Muscle of leg (tissue), 11 donors: ENCODE results near the gene NLRP6. TPM values are rescaled to one million over a fixed set of nuclear protein-coding genes. Genes with fewer than 3 reads are reported as not detected.

ENCODE experiments used
- DNase-seq: peaks from one replicate; pipeline ENCODE4 v3.0.0; 2013
- H3K27ac ChIP-seq: one replicate; pipeline ENCODE4 v1.5.1; 2013; ENCODE audit warnings: mild to moderate bottlenecking, low read length, control low read depth
- H3K27me3 ChIP-seq: one replicate; pipeline ENCODE4 v1.6.1; 2013; ENCODE audit warnings: low read length; ENCODE audit not compliant: control insufficient read depth, insufficient read depth
- H3K36me3 ChIP-seq: one replicate; pipeline ENCODE4 v1.6.1; 2013; ENCODE audit warnings: low read length; ENCODE audit not compliant: control insufficient read depth, insufficient read depth
- H3K4me1 ChIP-seq: one replicate; pipeline ENCODE4 v1.6.1; 2013; ENCODE audit warnings: low read length; ENCODE audit not compliant: control insufficient read depth, insufficient read depth
- H3K4me3 ChIP-seq: one replicate; pipeline ENCODE4 v1.5.1; 2013; ENCODE audit warnings: low read length, control low read depth
- H3K9me3 ChIP-seq: replicated peaks from 2 replicates; pipeline ENCODE4 v1.6.1; 2013; ENCODE audit warnings: low read depth, low read length; ENCODE audit not compliant: control insufficient read depth
- WGBS: methylation state at CpG from one replicate; pipeline ENCODE4 v1.1.5; 2013; ENCODE audit warnings: missing lambda C conversion rate; ENCODE audit not compliant: insufficient coverage; 5-methylcytosine and 5-hydroxymethylcytosine counted together
- polyA plus RNA-seq, 8 donors: library from polyadenylated mRNA; unstranded; fragments of 120-200 nt; gene quantifications; one replicate each; pipeline versions ENCODE4 v1.2.1 to v1.2.3, GENCODE V29; 2013; ENCODE audit warnings: inconsistent platforms in 1 of 8, low replicate concordance in 1 of 8; ENCODE audit not compliant: insufficient read length in 8 of 8, insufficient read depth in 1 of 8
- total RNA-seq: library from RNA; stranded (reverse); fragments of 120-200 nt; gene quantifications from one replicate; pipeline ENCODE4 v1.2.4, GENCODE V29; 2013

The NLRP6 gene
- total and polyA plus RNA-seq, 9 donors = 0.04 to 1.1 (median 0.07) TPM; not detected in 4

GRCh38 chr11:280706-281485 is 2.7 kb downstream of the NLRP6 start:
- no peak overlapping the region for H3K27ac ChIP-seq
- peaks cover 79% of the 10 kb centered on the region for H3K27me3 ChIP-seq
- WGBS = 9% methylated on average over 79 of the region's 79 CpGs
- DNase-seq = no peak
- peaks cover 6% of the 10 kb centered on the region for H3K4me1 ChIP-seq
- H3K9me3 ChIP-seq = no peaks in the 10 kb centered on the region
- no peaks in the 10 kb centered on the region for H3K36me3 ChIP-seq
- no peak overlapping the region for H3K4me3 ChIP-seq

DNA sequence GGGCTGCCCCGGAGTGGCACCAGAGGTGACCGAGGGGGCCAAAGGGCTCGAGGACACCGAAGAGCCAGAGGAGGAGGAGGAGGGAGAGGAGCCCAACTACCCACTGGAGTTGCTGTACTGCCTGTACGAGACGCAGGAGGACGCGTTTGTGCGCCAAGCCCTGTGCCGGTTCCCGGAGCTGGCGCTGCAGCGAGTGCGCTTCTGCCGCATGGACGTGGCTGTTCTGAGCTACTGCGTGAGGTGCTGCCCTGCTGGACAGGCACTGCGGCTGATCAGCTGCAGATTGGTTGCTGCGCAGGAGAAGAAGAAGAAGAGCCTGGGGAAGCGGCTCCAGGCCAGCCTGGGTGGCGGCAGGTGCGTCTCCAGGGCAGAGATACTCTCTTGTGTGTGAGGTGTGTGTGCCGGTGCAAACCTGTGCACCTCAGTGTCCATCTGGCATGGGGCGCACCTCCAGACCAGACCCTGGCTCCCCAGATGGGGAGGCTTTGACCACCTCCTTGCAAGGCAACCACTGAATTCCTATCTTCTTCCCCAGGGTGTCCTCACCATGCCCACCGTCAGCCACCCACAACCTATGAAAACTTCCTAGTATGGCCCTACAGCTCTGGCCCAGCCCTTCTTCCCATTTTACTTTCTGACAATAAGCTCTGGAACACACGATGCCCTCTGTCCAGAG is 3.4 kb downstream of the NLRP6 start:
- DNase-seq = no peak
- WGBS = 40% methylated on average over 25 of the region's 26 CpGs
- peaks cover 85% of the 10 kb centered on the region for H3K27me3 ChIP-seq
- no peaks in the 10 kb centered on the region for H3K36me3 ChIP-seq
- H3K4me3 ChIP-seq = no peak overlapping the region
- no peaks in the 10 kb centered on the region for H3K9me3 ChIP-seq
- H3K4me1 ChIP-seq = peaks cover 6% of the 10 kb centered on the region
- H3K27ac ChIP-seq = no peak overlapping the region

GRCh38 chr11:282171-282570 is 4.0 kb downstream of the NLRP6 start:
- DNase-seq = no peak
- H3K9me3 ChIP-seq = no peaks in the 10 kb centered on the region
- no CpG with 5 or more reads among the region's 4 CpGs for WGBS
- no peak overlapping the region for H3K4me3 ChIP-seq
- H3K27me3 ChIP-seq = peaks cover 86% of the 10 kb centered on the region
- H3K27ac ChIP-seq = no peak overlapping the region
- H3K4me1 ChIP-seq = peaks cover 6% of the 10 kb centered on the region
- H3K36me3 ChIP-seq = no peaks in the 10 kb centered on the region

GRCh38 chr11:282630-283360 is 4.6 kb downstream of the NLRP6 start:
- DNase-seq = no peak
- H3K27ac ChIP-seq = no peak overlapping the region
- H3K4me1 ChIP-seq = peaks cover 7% of the 10 kb centered on the region
- no peak overlapping the region for H3K4me3 ChIP-seq
- H3K27me3 ChIP-seq = peaks cover 86% of the 10 kb centered on the region
- H3K36me3 ChIP-seq = no peaks in the 10 kb centered on the region
- H3K9me3 ChIP-seq = no peaks in the 10 kb centered on the region
- WGBS = 29% methylated on average over 1 of the region's 13 CpGs

DNA sequence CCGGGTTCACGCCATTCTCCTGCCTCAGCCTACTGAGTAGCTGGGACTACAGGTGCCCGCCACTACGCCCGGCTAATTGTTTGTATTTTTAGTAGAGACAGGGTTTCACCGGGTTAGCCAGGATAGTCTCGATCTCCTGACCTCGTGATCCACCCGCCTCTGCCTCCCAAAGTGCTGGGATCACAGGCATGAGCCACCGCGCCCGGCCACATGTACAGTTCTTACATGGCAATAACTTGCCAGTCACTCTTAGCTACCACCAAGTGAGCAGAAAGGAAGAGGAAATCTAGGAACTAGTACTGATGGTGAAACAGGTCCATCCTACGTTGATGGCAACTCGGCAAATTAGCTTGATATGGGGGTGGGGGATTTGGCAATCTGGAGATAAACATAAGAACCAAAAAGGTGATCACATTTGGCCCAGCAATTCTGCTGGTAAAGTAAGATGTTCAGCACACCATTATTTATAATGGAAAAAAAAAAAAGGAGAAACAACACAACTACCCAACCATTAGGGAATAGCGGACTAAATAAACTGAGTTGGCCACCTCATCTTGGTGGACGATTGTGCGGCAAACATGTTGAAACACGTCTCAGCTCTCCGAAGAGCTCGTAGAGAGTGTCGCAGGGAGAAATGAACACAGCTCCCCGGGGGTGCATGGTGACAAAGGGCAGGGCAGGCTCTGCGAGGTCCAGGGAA is 5.3 kb downstream of the NLRP6 start:
- no peak for DNase-seq
- no peak overlapping the region for H3K27ac ChIP-seq
- H3K9me3 ChIP-seq = no peaks in the 10 kb centered on the region
- no peaks in the 10 kb centered on the region for H3K36me3 ChIP-seq
- 82% methylated on average over 13 of the region's 23 CpGs for WGBS
- no peak overlapping the region for H3K4me3 ChIP-seq
- peaks cover 86% of the 10 kb centered on the region for H3K27me3 ChIP-seq
- H3K4me1 ChIP-seq = peaks cover 14% of the 10 kb centered on the region

DNA sequence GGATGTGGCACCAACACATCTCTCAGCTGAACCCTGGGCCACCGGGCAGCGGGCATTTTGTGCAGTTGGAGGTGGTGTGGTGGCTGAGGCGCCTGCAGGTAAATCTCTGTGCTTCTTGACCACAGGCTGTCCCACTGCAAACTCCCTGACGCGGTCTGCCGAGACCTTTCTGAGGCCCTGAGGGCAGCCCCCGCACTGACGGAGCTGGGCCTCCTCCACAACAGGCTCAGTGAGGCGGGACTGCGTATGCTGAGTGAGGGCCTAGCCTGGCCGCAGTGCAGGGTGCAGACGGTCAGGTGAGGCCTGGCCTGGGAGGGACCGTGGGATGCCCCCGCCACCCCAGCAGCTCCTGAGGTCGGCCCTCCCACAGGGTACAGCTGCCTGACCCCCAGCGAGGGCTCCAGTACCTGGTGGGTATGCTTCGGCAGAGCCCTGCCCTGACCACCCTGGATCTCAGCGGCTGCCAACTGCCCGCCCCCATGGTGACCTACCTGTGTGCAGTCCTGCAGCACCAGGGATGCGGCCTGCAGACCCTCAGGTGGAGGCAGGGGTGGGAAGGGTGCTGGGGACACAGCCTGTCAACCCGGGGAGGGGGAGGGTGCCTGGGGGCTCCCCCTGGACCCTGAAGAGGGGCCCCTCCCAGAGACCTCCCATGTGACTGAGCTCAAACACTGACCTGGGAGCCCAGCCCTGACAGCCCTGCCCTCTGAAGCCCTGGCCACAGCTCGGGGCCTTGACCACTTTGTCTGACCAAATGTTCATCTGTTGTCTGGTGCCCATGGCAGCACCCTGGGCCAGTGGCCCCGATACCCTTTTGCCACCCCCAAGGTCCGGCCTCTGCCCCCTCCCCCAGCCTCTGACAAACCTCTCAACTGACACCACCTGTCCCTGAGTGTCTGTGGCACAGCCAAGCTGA is 6.2 kb downstream of the NLRP6 start:
- H3K4me1 ChIP-seq = peaks cover 15% of the 10 kb centered on the region
- no peak for DNase-seq
- peaks cover 78% of the 10 kb centered on the region for H3K27me3 ChIP-seq
- no peaks in the 10 kb centered on the region for H3K36me3 ChIP-seq
- H3K9me3 ChIP-seq = no peaks in the 10 kb centered on the region
- 73% methylated on average over 18 of the region's 24 CpGs for WGBS
- H3K4me3 ChIP-seq = no peak overlapping the region
- no peak overlapping the region for H3K27ac ChIP-seq

DNA sequence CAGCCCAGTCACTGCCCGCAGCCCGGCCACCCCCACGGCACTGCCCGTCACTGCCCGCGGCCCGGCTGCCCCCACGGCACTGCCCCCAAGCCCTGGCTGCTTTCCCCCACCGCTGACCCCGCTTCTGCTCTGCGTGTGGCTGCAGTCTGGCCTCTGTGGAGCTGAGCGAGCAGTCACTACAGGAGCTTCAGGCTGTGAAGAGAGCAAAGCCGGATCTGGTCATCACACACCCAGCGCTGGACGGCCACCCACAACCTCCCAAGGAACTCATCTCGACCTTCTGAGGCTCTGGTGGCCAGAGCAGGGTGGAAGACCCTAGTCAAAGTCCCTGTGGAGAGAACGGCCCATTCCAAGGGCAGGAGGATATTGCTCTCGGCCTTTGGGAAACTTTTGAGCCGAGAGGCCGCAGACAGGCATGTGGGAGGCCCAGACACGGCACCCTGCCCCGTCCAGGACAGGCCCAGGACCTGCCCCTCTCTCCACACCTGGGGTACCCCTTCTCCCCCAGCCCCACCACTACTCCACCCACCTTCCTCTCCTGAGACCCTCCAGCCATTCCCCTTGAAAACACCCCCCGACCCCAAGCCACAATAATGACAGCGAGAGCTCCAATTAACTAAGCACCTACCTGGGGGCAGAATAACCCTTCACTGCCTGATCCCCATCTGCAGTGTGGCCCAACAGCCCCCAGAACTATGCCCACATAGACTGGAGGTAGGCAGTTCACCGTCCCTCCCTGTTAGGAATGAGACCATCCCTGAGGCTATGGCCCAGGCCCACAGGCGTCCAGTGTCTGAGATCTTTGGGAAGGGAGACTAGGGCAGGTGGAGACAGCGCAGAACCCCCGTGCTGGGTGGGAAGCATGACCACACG is 7.0 kb downstream of the NLRP6 start:
- peaks cover 17% of the 10 kb centered on the region for H3K4me1 ChIP-seq
- WGBS = 75% methylated on average over 27 of the region's 29 CpGs
- no peak for DNase-seq
- peaks cover 69% of the 10 kb centered on the region for H3K27me3 ChIP-seq
- no peaks in the 10 kb centered on the region for H3K9me3 ChIP-seq
- no peak overlapping the region for H3K4me3 ChIP-seq
- no peaks in the 10 kb centered on the region for H3K36me3 ChIP-seq
- H3K27ac ChIP-seq = no peak overlapping the region

DNA sequence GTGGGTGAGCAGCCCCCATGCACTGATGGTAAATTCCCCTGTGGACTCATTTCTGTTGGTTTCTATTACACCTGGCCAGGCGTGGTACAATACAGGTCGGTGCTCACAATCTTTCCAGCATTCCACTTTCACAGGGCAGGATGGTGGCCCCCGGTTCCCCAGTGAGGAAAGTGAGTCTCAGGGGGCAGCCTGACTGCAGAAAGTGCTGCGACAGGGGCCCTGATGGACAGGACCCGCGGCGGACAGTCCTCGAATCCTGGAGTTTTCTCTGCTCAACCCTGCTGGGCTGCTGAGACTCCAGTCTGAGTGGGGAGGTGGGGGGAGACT is 7.7 kb downstream of the NLRP6 start:
- Histone ChIP-seq H3K4me1 (peaks cover 20% of the 10 kb centered on the region), H3K9me3 (no peaks in the 10 kb centered on the region), H3K27ac (no peak overlapping the region), H3K4me3 (no peak overlapping the region), H3K27me3 (peaks cover 64% of the 10 kb centered on the region), H3K36me3 (no peaks in the 10 kb centered on the region)
- whole genome bisulfite sequencing = 64% methylated on average over 4 of the region's 8 CpGs
- no peak for DNase-seq
